VCaP (cell line): ENCODE results near the gene OSTF1.

Experiments used
- H3K27ac ChIP-seq: fragments of 450-650 bp; 2 replicates; pipeline ENCODE4 v1.5.1; 2017
- CTCF ChIP-seq: fragments of 450-650 bp; conservative IDR thresholded peaks from 2 replicates; pipeline ENCODE4 v1.5.1; 2017; ENCODE audit warnings: mild to moderate bottlenecking, moderate library complexity

The OSTF1 gene

GRCh38 chr9:75086541-75087288, 1.6 kb upstream of the OSTF1 start:
- no peak for TF ChIP-seq CTCF
- H3K27ac ChIP-seq, result peak overlapping the region; percentile 85

GRCh38 chr9:75087289-75087823, 958 bp upstream of the OSTF1 start:
- peak overlapping the region; percentile 85 for H3K27ac ChIP-seq
- no peak for TF ChIP-seq CTCF

GRCh38 chr9:75088646-75089372, 495 bp downstream of the OSTF1 start:
- peak overlapping the region; percentile 85 for H3K27ac ChIP-seq

GRCh38 chr9:75089373-75089766, 1.1 kb downstream of the OSTF1 start:
- TF ChIP-seq CTCF, result no peak
- H3K27ac ChIP-seq, result peak overlapping the region; percentile 85

More at GRCh38 chr9:75088646-75089372, 495 bp downstream of the OSTF1 start:
- TF ChIP-seq CTCF, result no peak

- TF ChIP-seq CTCF, result no peak
- no peak overlapping the region for H3K27ac ChIP-seq
Observed at GRCh38 chr9:75090579-75090978, 2.3 kb downstream of the OSTF1 start.

GRCh38 chr9:75092766-75093165, 4.5 kb downstream of the OSTF1 start:
- TF ChIP-seq CTCF, result no peak
- no peak overlapping the region for H3K27ac ChIP-seq

GRCh38 chr9:75096796-75097195, 8.5 kb downstream of the OSTF1 start:
- no peak overlapping the region for H3K27ac ChIP-seq
- no peak for TF ChIP-seq CTCF
